H54 (cell line): Measurements from ENCODE around the gene ZNF512B.

Experiments
- DNase-seq: peaks from one replicate; pipeline ENCODE4 v3.0.0; 2011; ENCODE audit warnings: low spot score, mixed read lengths; ENCODE audit not compliant: insufficient read length
- FAIRE-seq: peaks from 3 replicates; lab custom pipeline; 2011; peaks lifted over from hg19 to GRCh38; lab: Jason Lieb, UNC
- POLR2A ChIP-seq: IDR thresholded peaks from 2 replicates; pipeline ENCODE4 v1.6.1; 2011; ENCODE audit warnings: low read depth, mild to moderate bottlenecking, low read length

The ZNF512B gene

GRCh38 chr20:63944078-63944941, 25.4 kb downstream of the ZNF512B start:
- no peak for FAIRE-seq

GRCh38 chr20:63943808-63944077, 26.0 kb downstream of the ZNF512B start:
- DNase-seq (no peak), FAIRE-seq (no peak)
- no peak for TF ChIP-seq POLR2A

More at GRCh38 chr20:63944078-63944941, 25.4 kb downstream of the ZNF512B start:
- TF ChIP-seq POLR2A: no peak
- DNase-seq: no peak

- DNase-seq (no peak), FAIRE-seq (no peak)
- TF ChIP-seq POLR2A: no peak
Observed at GRCh38 chr20:63942969-63943807, 26.5 kb downstream of the ZNF512B start.

GRCh38 chr20:63942250-63942951, 27.3 kb downstream of the ZNF512B start:
- FAIRE-seq (no peak), DNase-seq (no peak)
- no peak for TF ChIP-seq POLR2A

- peak; percentile 59 for DNase-seq
- FAIRE-seq: no peak
Observed at GRCh38 chr20:63941282-63942081, 28.2 kb downstream of the ZNF512B start.

GRCh38 chr20:63940472-63941266, 29.1 kb downstream of the ZNF512B start:
- DNase-seq: no peak
- TF ChIP-seq POLR2A: no peak
- FAIRE-seq: no peak

More at GRCh38 chr20:63941282-63942081, 28.2 kb downstream of the ZNF512B start:
- TF ChIP-seq POLR2A: no peak

GRCh38 chr20:63940071-63940471, 29.7 kb downstream of the ZNF512B start:
- FAIRE-seq (no peak), DNase-seq (no peak)
- TF ChIP-seq POLR2A: no peak

- FAIRE-seq: no peak
- no peak for TF ChIP-seq POLR2A
Observed at GRCh38 chr20:63939061-63939935, 30.4 kb downstream of the ZNF512B start.

GRCh38 chr20:63937596-63937995, 32.1 kb downstream of the ZNF512B start:
- DNase-seq (no peak), FAIRE-seq (no peak)
- no peak for TF ChIP-seq POLR2A

More at GRCh38 chr20:63939061-63939935, 30.4 kb downstream of the ZNF512B start:
- DNase-seq: no peak

GRCh38 chr20:63935447-63935846, 34.3 kb downstream of the ZNF512B start:
- no peak for DNase-seq
- FAIRE-seq: no peak
- no peak for TF ChIP-seq POLR2A

- no peak for TF ChIP-seq POLR2A
- DNase-seq: no peak
- FAIRE-seq: no peak
Observed at GRCh38 chr20:63934271-63935068, 35.3 kb downstream of the ZNF512B start.
